A172 (cell line): Measurements from ENCODE around the gene RAP2C. TPM values are rescaled to one million over a fixed set of nuclear protein-coding genes. Genes with fewer than 3 reads are reported as not detected.
"Not testable (repeated sequence)": the region's sequence is repeated elsewhere in the genome, so short reads cannot be mapped to it uniquely, and the experiment has no call there.

Source experiments
- DNase-seq: peaks from one replicate; pipeline ENCODE4 v3.0.0-alpha.2; 2015; ENCODE audit warnings: low spot score
- total RNA-seq: library from RNA; depleted of rRNA; stranded (reverse); fragments of >200 nt; shearing (Covaris generic); gene quantifications from 2 replicates; pipeline ENCODE4 v1.2.3, GENCODE V29; 2014; rRNA removed

The RAP2C gene
- total RNA-seq, 1 experiment from 2014 or later: 15.6 TPM

GRCh38 chrX:132200976-132201375, 18.3 kb downstream of the RAP2C start:
- DNase-seq: no peak

DNA sequence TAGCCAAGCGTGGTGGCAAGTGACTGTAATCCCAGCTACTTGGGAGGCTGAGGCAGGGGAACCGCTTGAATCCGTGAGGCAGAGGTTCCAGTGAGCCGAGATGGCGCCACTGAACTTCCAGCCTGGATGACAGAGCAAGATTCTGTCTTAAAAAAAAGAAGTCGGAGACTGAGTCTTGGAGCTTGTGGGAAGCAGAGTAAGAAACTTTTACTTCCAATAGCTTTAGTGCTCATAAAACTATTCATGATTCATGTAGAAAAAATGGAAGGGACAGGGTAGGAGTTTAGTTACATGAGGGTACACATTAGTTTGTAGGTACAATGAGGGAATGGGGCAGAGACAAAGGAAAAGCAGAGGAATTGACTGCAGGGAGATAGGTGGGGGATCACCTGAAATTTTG, 19.3 kb downstream of the RAP2C start:
- no peak for DNase-seq

DNA sequence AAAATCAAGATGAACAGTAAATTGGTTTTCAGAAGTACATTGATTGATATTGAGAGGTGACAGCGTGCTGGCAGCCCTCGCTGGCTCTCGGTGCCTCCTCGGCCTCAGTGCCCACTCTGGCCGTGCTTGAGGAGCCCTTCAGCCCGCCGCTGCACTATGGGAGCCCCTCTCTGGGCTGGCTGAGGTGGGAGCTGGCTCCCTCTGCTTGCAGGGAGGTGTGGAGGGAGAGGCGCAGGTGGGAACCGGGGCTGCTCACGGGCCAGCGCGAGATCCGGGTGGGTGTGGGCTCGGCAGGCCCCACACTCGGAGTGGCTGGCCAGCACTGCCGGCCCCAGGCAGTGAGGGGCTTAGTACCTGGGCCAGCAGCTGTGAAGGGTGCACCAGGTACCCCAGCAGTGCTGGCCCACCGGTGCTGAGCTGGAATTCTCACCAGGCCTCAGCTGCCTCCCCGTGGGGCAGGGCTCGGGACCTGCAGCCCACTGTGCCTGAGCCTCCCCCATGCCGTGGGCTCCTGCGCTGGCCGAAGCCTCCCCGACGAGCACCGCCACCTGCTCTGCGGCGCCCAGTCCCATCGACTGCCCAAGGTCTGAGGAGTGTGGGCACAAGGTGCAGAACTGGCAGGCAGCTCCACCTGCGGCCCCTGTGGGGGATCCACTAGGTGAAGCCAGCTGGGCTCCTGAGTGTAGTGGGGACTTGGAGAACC, 25.2 kb downstream of the RAP2C start:
- no peak for DNase-seq

DNA sequence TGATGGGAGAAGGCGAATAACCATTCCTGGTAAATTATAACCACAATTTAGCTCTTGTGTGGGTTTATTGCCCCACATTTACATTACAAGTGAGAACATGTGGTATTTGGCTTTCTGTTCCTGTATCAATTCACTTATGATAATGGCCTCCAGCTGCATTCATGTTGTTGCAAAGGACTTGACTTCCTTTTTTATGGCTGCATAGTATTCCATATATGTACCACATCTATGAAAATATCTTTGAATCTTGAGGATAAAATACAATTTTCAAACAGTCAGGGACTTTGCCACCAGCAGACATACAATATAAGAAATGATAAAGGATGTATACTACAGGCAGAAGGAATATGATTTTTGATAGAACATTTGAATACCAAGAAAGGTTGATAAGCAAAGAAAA, 27.3 kb downstream of the RAP2C start:
- DNase-seq: no peak

DNA sequence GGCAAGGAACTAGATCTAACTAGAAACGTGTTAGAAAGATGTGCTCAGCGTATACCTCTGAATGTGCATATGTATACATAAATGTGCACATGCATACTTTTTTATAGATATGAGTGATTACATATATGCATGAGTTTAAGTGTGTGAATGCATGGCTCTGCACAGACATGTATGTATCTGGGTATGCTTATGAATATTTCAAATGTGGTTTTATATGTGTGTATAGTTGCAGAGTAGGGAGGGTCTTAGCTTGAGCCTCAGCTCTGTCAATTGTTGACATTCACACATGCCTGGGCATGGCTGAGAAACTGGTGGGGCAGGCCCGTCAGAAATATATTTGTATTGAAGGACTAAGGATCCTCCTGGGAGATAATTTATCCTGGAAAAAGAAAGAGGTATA, 31.1 kb downstream of the RAP2C start:
- DNase-seq: no peak

- no peak for DNase-seq
Observed at GRCh38 chrX:132187451-132187850, 31.8 kb downstream of the RAP2C start.

DNA sequence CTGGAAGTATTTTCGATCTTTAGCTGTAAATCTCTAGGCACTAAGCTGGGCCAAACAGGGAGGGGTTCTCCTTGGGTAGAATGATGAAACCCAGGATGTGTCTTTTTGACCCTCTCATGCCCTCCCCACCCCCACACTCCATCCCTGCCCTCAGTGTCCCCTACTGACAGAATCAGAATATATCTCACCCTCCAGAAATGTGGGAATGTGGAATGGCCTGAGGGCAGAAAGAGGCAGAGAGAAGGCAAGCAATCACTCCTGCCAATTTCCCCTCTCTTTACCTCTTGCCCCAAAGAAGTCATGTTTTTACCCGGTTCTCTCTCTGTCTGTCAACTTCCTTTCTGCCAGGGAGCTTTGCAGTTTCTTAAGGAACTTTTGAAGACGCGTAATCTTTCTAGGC, 34.4 kb downstream of the RAP2C start:
- DNase-seq: no peak

- no peak for DNase-seq
Observed at GRCh38 chrX:132181364-132181763, 37.9 kb downstream of the RAP2C start.

DNA sequence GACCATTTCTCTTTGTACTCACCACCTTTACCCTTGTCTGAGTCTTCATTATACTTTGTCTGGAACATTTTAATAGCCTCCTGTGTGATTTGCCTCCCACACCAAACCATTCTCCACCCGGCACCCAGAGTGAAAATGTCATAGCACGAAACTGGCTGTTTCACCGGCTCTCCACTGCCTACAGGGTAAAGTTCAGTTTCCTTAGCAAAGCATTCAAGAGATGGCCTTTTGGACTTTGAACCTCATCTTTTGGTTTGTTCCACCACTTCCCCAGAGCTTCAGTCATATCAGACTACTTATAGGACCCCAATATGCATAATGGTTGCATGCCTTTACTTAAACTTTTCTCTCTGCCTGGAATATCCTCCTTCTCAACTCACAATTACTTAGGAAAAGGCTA, 38.3 kb downstream of the RAP2C start:
- DNase-seq: no peak

- DNase-seq: no peak
Observed at GRCh38 chrX:132173647-132174046, 45.6 kb downstream of the RAP2C start.

DNA sequence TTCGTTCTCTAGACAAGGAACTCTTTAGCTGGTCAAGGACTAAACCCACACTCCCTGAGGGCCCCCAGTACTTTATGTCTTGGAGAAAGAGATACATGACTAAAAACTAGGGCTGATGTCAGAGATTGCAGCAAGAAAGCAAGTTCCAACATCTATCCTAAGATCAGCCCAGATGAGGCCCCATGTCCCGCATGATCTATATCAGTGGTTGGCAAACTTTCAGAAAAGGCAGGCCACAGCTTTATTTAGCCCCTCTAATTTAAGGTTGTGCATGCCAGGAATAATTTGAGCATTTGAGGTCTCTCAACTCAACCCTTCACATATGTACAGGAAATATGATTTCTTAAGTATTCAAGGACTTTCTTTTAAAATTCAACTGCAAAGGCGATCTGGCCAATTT, 47.4 kb downstream of the RAP2C start:
- DNase-seq: no peak

GRCh38 chrX:132171478-132171877, 47.8 kb downstream of the RAP2C start:
- no peak for DNase-seq

GRCh38 chrX:132169554-132169953, 49.7 kb downstream of the RAP2C start:
- DNase-seq: no peak

GRCh38 chrX:132165651-132166050, 53.6 kb downstream of the RAP2C start:
- no peak for DNase-seq

DNA sequence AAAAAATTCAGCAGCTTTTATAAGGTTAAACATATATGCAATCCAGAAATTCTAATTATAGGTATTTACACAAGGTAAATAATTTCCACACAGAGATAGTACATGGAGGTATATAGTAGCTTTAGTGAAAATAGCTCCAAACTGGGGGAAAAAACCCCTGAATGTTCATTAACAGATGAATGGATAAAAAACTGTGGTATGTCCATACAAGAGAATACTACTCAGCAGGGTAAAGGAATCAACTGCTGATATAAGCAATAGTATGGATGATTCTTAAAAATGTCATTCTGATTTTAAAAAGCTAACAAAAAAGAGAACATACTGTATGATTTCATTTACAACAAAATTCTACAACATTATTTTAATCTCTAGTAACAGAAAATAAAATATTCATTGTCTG, 54.2 kb downstream of the RAP2C start:
- DNase-seq: no peak

- not testable (repeated sequence) for DNase-seq
Observed at GRCh38 chrX:132163094-132163493, 56.2 kb downstream of the RAP2C start.

GRCh38 chrX:132153166-132153565, 66.1 kb downstream of the RAP2C start:
- DNase-seq: no peak

Other genes with a start within 250 kb of the RAP2C start
- 10.0 and 14.5 TPM in 2 replicates for gene STK26, start 196.1 kb downstream of the RAP2C start, total RNA-seq
- not detected in 2 replicates for gene FRMD7, start 91.4 kb downstream of the RAP2C start, total RNA-seq